Stimulated activated CD8-positive, alpha-beta memory T cell treated with anti-CD3 and anti-CD28 coated beads, Interleukin-4, amount 100 ng/mL, for 48 hours (primary cell): ENCODE measurements around the gene RPL18A.
A peak's percentile ranks its signal among the peaks of the same experiment; 100 is the strongest.
"Not testable (repeated sequence)": the region's sequence is repeated elsewhere in the genome, so short reads cannot be mapped to it uniquely, and the experiment has no call there.

ENCODE experiments used
- DNase-seq: peaks from one replicate; pipeline ENCODE4 v3.0.0-alpha.2; 2020

The RPL18A gene

DNA sequence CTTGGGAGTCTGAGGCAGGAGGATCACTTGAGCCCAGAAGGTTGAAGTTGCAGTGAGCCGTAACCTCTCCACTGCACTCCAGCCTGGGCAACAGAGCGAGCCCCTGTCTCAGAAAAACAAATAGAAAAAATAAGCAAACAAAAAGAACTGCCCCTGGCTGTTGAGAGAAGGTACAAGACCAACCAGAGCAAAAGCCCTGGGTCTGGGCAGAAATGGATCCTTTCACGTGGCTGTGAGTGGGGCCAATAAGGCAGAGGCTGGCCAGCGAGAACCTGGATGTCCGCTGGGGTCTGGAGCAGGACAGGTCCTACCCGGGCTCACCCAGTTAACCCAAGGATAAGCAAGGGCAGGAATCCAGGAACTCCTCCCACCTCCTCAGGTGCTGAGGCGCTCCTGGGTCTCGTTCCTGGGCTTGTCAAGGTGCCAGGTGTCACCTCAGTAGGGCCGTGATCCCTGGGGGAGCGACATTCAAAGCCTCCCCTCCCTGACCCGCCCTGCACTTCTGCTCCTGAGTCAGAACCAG lies 7.3 kb downstream of the RPL18A start:
- DNase-seq: no peak

DNA sequence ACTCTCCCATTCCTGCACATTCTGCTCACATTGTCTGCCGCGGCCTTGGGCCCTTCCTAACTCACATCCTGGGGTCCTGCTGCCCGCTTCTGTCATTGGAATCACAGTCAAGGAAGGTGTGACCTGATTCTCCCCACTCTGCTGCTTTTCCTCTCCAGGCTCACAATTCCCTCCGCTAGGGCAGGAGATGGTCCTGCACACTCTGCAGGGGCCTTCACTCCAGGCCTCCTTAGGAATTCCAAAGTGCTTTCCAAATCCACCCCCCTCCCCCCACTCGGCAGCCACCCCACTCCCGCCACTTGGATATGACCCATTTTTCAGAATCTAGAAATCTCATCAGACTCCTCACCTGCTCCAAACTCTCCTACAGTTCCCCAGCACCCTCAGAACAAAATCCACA lies 9.0 kb downstream of the RPL18A start:
- no peak for DNase-seq

DNA sequence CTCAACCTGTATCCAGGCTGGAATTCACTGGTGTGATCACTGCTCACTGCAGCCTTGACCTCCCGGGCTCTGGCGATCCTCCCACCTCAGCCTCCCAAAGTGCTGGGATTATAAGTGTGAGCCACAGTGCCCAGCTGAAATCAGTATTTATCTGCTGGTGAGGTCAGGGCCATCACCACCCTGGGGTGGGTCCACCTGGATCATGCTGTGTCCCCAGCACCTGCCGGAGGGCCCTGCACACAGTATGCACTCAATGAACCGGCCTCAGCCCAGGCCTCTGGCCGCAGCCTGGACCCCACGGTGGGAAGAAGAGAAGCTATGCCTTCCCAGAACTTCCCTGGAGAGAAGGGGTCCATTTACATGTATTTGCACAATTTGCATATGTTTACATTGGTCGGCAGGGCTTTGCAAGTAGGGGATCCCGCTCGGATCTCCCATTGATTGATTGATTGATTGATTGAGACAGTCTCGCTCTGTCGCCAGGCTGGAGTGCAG lies 9.5 kb downstream of the RPL18A start:
- DNase-seq: no peak

DNA sequence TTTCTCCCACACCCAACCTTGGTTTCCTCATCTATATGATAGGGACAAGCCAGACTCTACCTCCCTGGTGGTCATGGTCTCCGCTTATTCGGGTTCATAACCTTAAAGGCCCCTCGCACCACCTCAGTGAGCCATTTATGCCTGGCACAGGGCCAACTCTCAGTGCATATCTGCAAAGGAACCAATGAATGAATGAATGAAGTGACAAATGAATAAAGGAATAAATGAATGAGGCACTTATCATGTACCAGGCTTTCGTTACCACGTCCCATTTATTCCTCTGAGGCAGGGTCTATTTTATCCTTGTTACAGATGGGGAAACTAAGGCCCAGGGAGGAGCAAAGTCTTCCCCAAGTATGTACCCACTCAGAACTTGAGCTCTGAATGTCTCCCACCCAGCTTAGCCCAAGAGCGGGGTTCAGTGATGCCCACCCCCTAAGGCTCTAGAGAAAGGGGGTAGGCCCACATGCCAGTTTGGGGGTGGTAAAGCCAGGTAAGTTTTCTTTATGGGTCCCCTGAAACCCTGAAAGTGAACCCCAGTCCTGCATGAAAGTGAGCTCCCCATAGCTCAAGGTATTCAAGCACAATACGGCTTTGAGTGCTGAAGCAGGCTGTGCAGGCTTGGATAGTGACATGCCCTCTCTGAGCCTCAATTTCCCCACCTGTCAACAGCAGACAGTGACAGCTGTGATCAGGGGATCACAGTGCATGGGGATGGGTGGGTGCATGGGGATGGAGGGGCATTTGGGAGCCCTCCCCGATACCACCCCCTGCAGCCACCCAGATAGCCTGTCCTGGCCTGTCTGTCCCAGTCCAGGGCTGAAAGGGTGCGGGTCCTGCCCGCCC lies 11.5 kb downstream of the RPL18A start:
- no peak for DNase-seq

DNA sequence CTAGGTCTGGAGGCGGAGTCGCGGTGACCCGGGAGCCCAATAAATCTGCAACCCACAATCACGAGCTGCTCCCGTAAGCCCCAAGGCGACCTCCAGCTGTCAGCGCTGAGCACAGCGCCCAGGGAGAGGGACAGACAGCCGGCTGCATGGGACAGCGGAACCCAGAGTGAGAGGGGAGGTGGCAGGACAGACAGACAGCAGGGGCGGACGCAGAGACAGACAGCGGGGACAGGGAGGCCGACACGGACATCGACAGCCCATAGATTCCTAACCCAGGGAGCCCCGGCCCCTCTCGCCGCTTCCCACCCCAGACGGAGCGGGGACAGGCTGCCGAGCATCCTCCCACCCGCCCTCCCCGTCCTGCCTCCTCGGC lies 12.2 kb downstream of the RPL18A start, which contains the start of gene SLC5A5:
Gene SLC5A5 (plus strand): TSS at position 68 of the 373 bp plus-strand sequence. CDS start 375 bp downstream, outside the sequence.
- peak; percentile 47 for DNase-seq

DNA sequence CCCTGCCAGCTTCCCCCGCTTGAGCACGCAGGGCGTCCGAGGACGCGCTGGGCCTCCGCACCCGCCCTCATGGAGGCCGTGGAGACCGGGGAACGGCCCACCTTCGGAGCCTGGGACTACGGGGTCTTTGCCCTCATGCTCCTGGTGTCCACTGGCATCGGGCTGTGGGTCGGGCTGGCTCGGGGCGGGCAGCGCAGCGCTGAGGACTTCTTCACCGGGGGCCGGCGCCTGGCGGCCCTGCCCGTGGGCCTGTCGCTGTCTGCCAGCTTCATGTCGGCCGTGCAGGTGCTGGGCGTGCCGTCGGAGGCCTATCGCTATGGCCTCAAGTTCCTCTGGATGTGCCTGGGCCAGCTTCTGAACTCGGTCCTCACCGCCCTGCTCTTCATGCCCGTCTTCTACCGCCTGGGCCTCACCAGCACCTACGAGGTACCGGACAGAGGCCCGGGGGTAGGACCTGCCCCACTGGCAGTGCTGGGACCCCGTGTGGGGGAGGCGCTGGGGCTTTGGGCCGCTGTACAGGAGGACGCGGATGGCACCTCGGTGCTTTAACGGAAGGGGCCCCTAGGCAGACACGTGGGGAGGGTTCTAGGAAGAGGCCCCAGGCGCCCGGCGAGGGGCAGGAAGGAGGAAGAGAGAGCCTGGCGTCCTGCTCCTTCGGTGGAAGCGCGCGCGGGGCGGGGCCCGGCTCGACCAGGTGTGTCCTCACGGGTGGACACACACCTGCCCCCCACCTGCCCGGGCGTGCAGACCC lies 12.7 kb downstream of the RPL18A start:
- peak; percentile 75 for DNase-seq

DNA sequence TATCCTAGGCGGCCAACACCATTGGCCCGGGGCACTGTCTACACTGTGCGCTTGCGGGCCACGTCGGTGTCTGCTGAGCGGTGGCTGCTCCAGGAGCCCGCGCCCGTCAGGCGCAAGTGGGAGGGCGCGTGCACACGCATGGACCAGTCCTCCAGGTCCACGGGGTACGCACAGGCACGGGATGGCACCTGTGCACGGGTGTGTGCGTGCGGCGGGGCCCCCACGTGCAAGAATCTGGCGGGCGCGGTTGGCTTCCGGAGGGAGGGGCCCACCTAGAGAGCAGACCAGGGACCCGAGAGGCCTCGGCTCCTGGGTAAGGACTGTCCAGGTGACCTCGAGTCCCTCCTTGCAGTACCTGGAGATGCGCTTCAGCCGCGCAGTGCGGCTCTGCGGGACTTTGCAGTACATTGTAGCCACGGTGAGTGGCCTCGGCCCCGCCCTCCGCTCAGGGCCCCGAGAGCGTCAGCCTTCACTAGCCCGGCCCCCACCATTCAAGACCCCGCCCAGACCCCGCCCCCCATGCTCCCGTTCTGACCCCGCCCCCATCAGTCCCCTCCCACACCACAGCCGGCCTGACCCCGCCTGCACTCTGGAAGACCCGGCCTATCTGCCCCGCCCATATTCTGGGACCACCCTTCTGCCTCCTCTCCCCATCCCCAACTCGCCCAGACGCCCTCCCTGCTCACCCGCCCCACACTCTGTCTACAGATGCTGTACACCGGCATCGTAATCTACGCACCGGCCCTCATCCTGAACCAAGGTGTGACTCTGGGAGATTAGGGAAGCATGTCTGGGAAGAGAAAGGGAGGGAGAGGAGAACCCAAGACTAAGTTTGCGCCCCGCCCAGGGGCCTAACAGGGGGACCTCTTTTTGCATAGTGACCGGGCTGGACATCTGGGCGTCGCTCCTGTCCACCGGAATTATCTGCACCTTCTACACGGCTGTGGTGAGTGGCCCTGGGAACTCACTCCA lies 14.4 kb downstream of the RPL18A start:
- DNase-seq: peak; percentile 82

DNA sequence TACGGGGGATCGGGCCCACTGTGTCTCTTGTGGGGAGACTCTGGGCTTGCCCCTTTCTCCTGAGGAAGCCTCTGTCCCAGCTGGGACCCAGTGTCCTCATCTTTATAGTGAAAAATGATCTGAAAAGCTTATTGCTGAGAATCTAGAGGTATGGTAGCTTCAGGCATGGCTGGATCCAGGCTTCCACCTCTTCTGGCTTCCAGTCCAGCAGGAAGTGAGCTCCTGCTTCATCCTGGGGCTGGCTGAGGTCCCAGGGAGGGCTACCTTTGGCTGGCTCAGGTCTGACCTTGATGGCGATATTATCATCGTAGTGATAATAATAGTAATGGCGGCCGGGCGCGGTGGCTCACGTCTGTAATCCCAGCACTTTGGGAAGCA lies 15.0 kb downstream of the RPL18A start:
- no peak for DNase-seq

DNA sequence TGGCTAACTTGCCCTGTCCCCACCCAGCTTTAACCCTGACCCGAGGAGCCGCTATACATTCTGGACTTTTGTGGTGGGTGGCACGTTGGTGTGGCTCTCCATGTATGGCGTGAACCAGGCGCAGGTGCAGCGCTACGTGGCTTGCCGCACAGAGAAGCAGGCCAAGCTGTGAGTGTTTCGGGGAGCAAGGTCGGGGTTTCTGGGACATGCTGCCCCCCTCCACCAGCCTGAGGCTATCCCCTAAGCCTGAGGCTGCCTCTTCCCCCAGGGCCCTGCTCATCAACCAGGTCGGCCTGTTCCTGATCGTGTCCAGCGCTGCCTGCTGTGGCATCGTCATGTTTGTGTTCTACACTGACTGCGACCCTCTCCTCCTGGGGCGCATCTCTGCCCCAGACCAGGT lies 18.0 kb downstream of the RPL18A start:
- DNase-seq: no peak

DNA sequence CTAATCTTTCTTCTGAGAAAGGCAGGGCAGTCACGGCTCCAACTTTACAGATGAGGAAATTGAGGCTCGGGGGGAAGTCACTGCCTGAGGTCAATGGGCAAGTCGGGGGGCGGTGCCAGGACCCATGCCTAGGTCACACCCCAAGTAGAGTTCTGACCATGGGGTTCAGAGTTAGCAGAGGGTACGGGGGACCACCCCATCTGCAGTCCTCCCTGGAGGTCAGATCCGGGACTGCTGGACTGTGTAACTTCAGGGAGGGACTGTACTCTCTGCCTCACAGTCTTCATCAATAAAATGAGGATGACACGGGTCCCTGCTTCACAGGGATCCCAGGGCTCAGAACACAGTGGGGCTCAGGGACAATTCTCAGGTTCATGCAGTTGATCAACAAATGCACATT lies 19.8 kb downstream of the RPL18A start:
- no peak for DNase-seq

DNA sequence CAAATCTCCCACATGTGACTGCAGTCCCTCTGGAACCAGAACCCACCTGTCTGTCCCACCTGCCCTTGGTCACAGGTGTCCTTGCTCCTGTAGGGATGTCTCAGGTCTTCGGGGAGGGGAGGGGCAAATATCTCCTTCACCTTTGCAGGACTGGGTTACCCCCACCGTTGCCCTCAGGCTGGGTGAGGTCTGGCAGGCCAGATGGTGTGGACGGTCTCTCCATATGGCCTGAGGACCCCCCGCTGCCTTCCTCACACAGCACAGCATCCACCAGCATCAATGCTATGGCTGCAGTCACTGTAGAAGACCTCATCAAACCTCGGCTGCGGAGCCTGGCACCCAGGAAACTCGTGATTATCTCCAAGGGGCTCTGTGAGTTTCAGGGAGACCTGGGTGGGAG lies 22.0 kb downstream of the RPL18A start:
- DNase-seq: no peak

DNA sequence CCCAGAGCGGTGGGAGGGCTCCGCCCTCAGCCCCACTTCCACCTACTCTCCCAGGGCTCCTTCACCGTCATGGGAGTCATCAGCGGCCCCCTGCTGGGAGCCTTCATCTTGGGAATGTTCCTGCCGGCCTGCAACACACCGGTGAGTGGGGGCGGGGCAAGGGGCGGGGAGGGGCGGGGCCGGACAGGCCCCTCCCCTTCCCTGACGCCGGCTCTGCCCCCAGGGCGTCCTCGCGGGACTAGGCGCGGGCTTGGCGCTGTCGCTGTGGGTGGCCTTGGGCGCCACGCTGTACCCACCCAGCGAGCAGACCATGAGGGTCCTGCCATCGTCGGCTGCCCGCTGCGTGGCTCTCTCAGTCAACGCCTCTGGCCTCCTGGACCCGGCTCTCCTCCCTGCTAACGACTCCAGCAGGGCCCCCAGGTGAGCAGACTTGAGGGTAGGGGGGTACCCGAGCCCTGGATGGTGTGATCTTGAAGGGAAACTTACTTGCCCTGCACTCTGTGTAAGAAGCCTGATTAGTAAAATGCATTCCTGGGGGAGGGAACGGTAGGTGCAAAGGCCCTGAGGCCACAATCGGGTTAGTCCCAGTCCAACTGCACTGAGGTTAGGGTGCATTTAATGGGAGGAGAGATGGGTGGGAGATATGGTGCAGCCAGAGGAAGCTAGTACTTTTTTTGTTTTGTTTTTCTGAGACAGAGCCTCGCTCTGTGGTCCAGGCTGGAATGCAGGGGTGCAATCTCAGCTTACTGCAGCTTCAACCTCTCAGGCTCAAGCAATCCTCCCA lies 24.1 kb downstream of the RPL18A start:
- no peak for DNase-seq

DNA sequence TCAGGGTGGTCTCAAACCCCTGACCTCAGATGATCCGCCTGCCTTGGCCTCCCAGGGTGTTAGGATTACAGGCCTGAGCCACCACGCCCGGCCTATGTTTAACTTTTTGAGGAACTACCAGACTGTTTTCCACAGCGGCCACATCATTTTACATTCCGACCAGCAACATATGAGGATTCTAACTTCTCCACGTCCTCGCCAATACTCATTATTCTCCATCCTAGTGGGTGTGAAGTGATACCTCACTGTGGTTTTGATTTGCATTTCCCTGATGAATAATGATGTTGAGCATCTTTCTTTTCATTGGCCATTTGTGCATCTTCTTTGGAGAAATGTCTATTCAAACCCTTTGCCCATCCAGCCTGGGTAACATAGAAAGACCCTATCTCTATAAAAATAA lies 26.8 kb downstream of the RPL18A start:
- no peak for DNase-seq

DNA sequence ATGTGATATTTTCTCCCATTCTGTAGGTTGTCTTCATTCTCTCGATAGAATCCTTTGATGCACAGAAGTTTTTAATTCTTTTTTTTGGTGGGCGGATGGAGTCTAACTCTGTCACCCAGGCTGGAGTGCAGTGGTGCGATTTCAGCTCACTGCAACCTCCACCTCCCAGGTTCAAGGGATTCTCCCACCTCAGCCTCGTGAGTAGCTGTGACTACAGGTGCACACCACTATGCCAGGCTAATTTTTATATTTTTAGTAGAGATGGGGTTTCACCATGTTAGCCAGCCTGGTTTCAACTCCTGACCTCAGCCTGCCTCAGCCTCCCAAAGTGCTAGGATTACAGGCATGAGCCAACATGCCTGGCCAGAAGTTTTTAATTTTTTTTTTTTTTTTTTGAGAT lies 27.5 kb downstream of the RPL18A start:
- not testable (repeated sequence) for DNase-seq

DNA sequence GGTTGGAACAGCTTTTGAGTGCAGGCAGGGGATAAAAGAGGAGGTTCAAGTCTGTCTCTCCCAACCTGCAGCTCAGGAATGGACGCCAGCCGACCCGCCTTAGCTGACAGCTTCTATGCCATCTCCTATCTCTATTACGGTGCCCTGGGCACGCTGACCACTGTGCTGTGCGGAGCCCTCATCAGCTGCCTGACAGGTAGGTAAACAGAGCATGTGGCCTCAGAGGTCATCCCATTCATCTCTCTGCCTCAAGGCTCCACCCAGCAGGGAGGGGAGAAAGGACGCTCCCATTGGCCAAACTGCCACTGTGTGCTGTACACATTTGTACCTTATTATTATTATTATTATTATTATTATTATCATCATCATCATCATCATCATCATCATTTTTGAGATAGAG lies 28.6 kb downstream of the RPL18A start:
- DNase-seq: no peak

DNA sequence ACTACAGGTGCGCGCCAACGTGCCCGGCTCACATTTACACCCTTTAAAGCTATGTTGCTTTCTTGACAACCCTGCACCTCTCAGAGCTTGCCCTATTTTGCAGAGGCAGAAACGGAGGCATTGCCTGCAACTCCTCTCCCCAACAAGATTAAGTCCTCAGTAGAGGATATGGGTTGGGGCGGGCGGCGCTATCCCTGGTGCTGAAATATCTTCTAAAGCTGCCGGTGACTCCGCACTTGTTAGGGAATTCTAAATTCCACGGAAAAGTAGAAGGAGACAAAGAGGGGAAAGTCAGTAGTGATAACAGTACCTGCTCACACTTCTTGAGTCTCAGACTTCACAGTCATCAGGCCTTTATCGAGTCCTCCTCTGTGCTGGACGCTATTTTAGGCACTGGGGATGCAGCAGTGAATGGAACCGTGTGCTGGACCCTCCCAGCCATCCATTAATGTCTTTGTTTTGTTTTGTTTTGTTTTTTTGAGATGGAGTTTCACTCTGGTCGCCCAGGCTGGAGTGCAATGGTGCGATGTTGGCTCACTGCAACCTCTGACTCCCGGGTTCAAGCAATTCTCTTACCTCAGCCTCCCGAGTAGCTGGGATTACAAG lies 30.0 kb downstream of the RPL18A start:
- DNase-seq: peak; percentile 36

DNA sequence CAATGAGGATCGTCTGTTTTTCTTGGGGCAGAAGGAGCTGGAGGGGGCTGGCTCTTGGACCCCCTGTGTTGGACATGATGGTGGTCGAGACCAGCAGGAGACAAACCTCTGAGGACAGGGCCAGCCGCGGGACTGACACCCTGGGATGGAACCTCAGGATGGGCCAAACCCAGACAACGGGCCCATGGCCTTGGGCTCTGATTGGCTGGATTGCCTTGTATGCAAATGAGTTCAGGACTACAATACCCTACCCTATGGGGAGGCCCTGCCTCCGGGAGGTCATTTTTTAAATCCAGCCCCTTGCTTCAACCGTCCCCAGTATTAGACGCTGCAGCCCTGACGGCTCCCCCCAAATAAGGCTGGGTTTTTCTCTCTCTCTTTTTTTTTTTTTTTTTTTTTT lies 34.1 kb downstream of the RPL18A start:
- DNase-seq: no peak

DNA sequence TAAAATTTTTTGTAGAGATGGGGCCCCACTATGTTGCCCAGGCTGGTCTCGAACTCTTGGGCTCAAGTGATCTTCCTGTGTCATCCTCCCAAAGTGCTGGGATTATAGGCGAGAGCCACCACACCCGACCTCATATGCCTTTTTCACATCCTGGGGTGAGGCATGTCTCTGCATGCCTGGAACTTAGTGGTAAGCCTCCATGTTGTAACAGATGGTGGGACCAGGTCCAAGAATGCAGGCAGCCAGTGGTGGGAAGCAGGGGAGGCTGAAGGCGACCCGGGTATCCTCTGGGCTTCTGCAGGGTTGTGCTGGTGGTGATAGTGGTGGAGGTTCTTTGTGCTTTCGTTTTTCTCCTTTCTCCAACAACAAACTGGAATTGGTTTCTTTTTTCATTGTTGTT lies 43.0 kb downstream of the RPL18A start:
- no peak for DNase-seq

DNA sequence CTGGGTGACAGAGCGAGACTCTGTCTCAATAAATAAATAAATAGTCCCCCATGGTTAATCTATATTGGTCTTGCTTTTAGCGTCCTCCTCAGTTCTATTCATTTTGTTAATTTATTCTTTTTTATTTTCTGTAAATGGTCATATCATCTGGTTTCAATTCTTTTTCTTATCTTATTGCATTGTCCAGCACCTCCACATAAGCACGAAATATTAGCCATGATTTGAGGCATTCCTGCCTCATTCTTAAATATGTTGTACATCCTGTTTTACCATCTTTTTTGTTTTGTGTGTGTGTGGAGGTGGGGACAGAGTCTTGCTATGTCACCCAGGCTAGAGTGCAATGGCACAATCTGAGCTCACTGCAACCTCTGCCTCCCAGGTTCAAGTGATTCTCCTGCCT lies 48.5 kb downstream of the RPL18A start:
- no peak for DNase-seq

DNA sequence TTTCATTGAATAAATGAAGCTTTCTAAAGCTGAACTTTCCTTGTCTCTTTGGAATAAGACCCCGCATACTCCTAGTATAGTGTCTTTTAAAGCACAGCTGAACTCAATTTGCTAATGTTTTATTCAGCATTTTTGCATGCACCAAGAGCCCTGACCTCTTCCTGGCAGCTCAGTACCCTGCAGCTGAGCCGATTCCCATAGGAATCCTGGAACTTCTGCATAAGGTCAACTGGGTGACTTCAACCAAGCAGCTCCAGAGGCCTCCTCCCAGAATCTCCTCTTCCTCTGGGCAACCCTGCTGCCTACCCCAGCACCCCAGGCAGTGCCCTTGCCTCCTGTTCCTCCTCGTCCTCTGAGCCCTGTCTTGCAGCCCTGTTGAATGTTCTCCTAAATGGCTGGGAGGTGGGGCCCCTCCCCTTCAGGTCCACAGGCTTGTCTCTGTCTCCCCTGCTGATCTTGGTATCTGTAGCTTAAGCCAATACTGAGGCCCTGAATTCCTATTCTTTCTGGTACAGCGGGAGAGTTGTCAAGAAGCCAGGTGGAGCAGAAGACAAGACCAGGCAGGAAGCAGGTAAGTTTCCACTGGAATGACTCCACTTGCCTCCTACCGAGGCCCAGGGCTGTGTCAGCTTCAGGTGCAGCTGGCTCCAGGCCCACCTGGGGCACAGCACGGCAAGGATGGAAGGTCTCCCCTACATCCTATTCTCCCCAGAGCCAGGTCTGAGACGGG lies 49.5 kb downstream of the RPL18A start:
- DNase-seq: no peak
